ENCODE data around the gene RGS3.

RGS3 gene

GRCh38 chr9:113624721-113625120 is 161.2 kb downstream of the RGS3 start:
- peak; percentile 46 for DNase-seq

- DNase-seq, result peak; percentile 46
Observed at GRCh38 chr9:113625486-113625885, 162.0 kb downstream of the RGS3 start.

- DNase-seq, result peak; percentile 39
Observed at GRCh38 chr9:113626735-113627495, 163.4 kb downstream of the RGS3 start.

GRCh38 chr9:113628621-113629020 is 165.1 kb downstream of the RGS3 start:
- DNase-seq, result no peak

- DNase-seq, result no peak
Observed at GRCh38 chr9:113630386-113631136, 167.0 kb downstream of the RGS3 start.

- no peak for DNase-seq
Observed at GRCh38 chr9:113631137-113631765, 167.7 kb downstream of the RGS3 start.

GRCh38 chr9:113631871-113632665 is 168.5 kb downstream of the RGS3 start:
- DNase-seq, result peak; percentile 44

GRCh38 chr9:113632776-113633590 is 169.5 kb downstream of the RGS3 start:
- peak; percentile 70 for DNase-seq

GRCh38 chr9:113633782-113634595 is 170.5 kb downstream of the RGS3 start:
- DNase-seq, result peak; percentile 44

GRCh38 chr9:113634596-113635515 is 171.3 kb downstream of the RGS3 start:
- DNase-seq, result peak; percentile 32

GRCh38 chr9:113635586-113635985 is 172.1 kb downstream of the RGS3 start:
- peak; percentile 35 for DNase-seq

GRCh38 chr9:113636165-113636564 is 172.6 kb downstream of the RGS3 start:
- DNase-seq, result peak; percentile 28

GRCh38 chr9:113636693-113637092 is 173.2 kb downstream of the RGS3 start:
- peak; percentile 13 for DNase-seq

GRCh38 chr9:113638490-113638889 is 175.0 kb downstream of the RGS3 start:
- no peak for DNase-seq

- peak; percentile 3 for DNase-seq
Observed at GRCh38 chr9:113638897-113639296, 175.4 kb downstream of the RGS3 start.

- DNase-seq, result peak; percentile 12
Observed at GRCh38 chr9:113639411-113639970, 176.0 kb downstream of the RGS3 start.

GRCh38 chr9:113640418-113640817 is 176.9 kb downstream of the RGS3 start:
- peak; percentile 17 for DNase-seq

- no peak for DNase-seq
Observed at GRCh38 chr9:113641100-113641885, 177.8 kb downstream of the RGS3 start.

GRCh38 chr9:113644321-113644720 is 180.8 kb downstream of the RGS3 start:
- DNase-seq, result no peak

Measured in activated CD8-positive, alpha-beta memory T cell treated with anti-CD3 and anti-CD28 coated beads, Interleukin-2, amount 50 U/mL, for 48 hours (primary cell).